Measurements from ENCODE around the gene SLC25A25.

Gene SLC25A25

DNA sequence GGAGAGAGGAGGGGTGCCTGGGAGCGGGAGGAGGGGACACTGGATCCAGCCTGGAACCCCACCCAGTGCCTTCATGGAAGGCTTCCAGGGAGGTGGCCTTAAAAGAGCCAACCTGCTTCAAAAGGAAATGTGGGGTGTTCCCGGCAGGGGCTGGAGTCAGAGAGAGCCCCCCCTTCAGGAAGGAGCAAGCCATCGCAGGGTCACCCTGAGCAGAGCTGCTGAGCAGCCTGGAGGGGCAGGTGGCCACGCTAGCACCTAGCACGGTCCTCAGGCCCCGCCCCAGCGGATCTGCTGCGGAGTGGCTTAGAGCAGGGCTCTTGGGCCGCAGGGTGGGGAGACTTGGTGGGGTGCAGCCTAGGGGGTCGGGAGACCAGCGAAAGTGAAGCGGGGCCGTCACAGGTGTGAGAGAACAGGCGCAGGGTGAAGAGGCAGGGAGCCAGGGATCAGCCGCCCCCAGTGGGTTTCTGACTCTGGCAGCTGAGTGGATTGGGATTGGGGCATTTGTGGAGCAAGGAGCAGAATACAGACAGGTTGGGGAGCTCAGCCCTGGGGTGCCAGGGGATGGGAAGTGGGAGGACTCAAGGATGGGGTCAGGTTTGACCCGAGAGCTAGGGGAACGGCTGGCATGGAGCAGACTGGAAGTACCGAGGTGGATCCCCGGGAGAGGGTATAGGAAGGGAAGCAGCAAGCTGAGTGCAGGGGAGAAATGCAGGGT is 82.7 kb downstream of the SLC25A25 start:
- peak; percentile 77 for DNase-seq

DNA sequence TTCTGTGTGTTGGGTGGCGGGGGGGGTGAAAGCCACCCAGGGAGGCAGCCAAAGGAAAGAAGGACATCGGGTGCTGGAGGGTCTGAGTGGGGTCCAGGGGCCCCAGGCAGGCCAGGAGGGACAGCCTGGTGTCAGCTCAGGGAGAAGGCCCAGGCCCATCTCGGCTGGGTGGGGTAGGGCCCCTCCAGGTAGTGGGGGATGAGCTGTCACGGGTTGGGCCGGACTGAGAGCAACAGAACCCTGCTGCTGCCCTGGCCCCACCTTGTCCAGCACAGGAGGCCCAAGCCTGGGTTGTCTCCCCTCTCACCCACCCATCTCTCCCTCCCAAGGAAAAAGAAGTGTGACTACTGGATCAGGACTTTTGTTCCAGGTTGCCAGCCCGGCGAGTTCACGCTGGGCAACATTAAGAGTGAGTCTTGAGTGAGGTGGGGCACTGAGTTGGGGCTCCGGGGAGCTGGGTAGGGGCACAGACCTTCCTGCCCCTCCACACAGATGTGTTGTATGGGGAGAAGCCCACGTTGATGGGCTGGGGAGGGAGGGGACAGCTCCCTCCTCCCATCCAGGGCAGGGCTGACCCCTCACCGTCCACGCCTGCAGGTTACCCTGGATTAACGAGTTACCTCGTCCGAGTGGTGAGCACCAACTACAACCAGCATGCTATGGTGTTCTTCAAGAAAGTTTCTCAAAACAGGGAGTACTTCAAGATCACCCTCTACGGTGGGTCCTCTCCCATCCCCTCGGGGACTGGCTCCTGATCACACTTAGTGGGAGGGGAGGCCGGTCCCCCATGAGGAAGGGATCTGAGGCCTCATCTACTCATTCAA is 83.5 kb downstream of the SLC25A25 start:
- DNase-seq: no peak

DNA sequence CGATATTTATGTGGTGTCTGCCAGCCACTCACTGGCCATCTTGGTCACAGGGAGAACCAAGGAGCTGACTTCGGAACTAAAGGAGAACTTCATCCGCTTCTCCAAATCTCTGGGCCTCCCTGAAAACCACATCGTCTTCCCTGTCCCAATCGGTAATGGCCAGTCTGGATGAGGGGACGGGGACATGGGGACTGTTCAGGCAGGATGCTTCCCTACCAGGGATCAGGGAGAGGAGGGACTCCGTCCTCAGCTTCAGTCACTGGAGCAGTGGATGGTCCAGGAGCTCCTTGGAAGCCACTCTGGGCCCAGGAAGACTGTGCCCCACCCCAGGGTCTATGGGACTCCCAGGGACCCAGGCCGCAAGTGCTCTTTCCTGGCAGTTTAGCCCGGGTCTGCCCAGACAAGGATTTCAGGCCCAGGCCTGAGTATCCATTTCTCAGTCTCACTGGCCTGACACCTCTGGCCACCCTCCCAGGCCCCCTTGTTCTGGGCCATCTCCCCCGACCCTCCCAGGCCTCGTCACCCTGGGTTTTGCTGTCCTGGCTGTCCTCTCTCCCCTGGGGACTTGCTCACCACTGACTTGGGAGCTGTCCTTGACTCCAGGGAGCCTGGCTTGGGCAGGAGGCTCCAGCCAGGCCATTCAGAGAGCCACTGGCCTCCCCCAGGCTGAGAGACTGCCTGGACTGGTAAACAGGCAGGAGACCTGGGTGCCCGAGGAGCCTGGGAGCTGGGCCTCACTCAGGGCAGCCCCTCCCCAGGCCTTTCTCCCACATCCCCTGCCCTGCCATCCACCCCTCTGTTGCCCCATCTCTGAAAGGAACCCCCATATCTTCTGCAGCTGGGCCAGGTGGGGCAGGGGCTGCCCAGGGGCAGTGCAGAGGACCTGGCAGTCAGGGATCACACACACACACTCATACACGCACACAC is 84.4 kb downstream of the SLC25A25 start:
- no peak for DNase-seq

DNA sequence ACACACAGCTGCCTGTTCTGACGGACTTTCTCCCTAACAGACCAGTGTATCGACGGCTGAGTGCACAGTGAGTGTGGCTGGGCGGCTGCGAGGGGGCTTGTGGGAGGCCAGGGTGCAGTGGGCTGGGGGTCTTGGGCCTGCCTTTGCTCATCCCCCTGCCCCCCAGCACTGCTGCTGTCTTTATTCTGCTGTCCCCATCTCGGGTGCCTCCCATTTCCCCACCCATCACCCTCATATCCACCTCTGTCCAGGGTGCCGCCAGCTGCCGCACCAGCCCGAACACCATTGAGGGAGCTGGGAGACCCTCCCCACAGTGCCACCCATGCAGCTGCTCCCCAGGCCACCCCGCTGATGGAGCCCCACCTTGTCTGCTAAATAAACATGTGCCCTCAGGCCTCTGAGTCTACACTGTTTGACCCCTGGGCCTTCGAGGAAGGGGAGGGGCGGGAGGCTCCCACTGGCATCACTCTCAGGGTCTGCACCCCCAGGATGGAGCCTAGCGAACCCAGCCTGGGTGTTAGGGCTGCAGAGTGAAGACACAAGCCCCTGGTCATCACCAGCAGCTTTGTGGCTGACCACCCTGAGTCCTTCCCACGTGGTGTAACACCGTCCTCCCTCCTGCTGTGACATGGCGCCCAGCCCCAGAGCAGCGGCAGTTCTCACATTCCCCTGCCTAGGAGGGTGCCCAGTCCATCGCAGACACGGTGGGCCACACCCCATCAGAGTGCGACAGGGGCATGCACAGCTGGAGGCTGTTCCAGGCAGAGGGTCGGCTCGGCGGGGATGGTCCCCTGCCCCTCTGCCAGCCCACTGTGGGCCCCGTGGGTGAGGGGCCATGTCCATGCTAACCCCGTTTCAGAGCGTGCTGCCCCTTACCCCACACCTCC is 85.3 kb downstream of the SLC25A25 start:
- DNase-seq: no peak

DNA sequence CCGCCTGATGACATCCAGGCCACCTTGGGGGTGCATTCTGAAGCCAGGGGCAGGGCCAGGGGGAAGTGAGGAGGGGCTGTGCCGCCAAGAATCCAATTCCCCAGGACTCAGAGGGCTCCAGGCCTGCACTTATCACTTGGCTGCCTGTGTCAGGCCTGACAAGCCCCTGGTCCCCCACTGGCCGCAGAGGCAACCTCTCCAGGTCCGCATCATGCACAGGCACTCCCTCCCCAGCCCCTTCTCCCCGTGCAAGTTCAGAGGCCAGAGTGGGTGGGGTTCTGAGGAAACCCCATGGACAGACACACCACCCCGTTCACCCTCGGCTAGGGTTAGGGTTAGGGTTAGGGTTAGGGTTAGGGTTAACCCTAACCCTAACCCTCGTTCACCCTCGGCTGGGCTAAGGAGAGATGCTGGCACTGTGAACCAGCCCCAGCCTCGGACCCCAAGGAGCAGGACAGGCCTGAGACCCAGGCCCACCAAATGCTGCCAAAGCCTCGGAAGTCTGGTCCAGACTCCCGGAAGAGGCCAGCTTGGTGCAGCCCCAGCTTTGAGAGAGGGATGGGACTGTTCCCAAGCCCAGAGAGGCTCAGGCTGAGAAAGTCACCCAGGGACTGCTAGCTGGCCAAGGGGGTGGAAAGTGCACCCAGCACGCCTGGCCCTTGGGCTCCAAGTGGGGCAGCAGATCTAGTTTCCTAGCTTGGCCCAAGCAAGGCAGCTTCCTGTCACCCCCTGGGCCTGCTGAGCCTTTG is 86.1 kb downstream of the SLC25A25 start:
- no peak for DNase-seq

DNA sequence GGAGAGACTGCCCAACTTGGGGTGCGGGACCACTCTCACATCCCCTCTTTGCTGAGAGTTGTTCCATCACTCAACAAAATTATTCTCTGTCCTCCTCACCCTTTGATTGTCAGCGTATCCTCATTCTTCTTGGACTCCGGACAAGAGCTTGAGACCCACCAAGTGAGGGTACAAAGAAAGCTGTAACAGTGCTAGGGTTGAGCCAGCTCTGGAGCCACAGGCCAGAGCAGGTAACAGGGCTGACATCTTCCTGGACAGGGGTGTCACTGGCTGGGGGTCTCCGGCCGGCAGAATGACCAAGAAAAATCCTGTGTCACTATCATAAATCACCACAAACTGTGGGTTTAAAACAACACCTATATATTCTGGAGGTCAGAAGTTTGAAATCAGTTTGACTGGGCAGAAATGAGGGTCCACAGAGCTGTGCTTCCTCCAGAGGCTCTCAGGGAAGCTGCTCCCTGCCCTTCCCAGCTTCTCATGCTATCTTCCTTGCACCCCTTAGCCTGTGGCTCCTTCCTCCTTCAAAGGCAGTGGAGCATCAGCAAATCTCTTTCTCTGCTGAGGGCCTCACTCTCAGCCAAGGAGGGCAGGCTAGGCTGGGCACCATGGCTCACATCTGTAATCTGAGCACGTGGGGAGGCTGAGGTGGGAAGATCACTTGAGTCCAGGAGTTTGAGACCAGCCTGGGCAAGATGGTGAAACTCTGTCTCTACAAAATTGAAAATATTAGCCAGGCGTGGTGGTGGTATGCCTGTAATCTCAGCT is 87.9 kb downstream of the SLC25A25 start:
- DNase-seq: no peak
